ENCODE results near the gene TMEM183A. TPM values are rescaled to one million over a fixed set of nuclear protein-coding genes. Genes with fewer than 3 reads are reported as not detected.

The TMEM183A gene
- total RNA-seq, 1 experiment from 2014 or later = 64.7 TPM

DNA sequence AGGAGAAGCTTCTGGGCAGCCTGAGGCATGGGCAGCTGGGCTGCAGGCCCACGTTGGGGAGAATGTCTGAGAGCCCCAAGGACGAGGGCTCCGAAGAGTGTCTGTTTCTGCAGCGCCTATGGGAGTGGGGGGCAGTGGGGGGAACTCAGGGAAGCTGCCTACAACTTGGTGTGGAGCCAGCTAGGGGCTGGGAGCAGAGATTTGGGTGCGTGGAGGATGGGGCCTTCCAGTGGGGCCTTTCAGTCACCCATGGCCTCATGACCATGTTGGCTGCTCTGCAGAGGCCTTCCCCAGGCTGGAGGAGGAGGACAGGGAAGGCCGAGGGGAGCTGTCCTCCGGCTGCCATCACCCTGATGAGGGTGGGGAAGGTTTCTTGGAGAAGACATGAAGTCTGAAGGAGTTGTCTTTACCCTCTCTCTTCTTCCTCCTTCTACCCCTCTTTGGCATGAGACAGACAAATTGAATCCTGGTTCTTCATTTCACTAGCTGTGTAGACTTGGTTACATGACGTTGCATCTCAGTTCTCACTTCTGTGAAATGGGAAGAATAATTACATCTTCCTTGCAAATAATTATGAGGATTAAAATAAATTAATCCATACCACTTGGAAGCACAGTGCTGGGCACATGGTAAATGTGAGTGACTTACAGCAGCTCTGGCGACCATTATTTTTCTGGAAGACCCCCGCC lies 27.4 kb downstream of the TMEM183A start:
- CTCF ChIA-PET = interaction anchor here (1.0 to 3.7 kb wide), 5 partner anchors 83 to 474 kb away, joined by 3 to 43 read pairs (median 5); no protein-coding TSS in a partner anchor
- H3K4me3 ChIP-seq (replicated peaks in 1 of 2; ENCODE audit: low read depth in 1 of 2, low read length in 2 of 2) = no peak overlapping the region
- no peaks in the 10 kb centered on the region for H3K27me3 ChIP-seq (ENCODE audit: insufficient read depth, low read length)
- DNase-seq (ENCODE audit: low read depth, low spot score) = no peak
- RAD21 ChIA-PET (ENCODE audit: low non-redundant PET in 1 of 2, low total read pairs in 2 of 2, uncharacterized antibody in 2 of 2, unreplicated experiment in 2 of 2) = no interaction called here
- no peaks in the 10 kb centered on the region for H3K9me3 ChIP-seq (ENCODE audit: control insufficient read depth in 1 of 2, insufficient read depth in 1 of 2, low read depth in 1 of 2, low read length in 2 of 2)
- intact Hi-C loops (cut with micrococcal nuclease) = no loop called here
- POLR2A ChIA-PET = no interaction called here
- no peak overlapping the region for H2AFZ ChIP-seq (ENCODE audit: low read depth, low read length, poor library complexity, severe bottlenecking)
- no TSS peak for BruUV-seq (replicated peaks)
- ATAC-seq = no peak
- H3K9ac ChIP-seq (ENCODE audit: low read length) = no peak overlapping the region
- no peaks in the 10 kb centered on the region for H3K79me2 ChIP-seq (ENCODE audit: insufficient read depth, low read length)
- no peaks in the 10 kb centered on the region for H3K9me2 ChIP-seq (ENCODE audit: insufficient read depth)
- H3K36me3 ChIP-seq (ENCODE audit: control insufficient read depth in 1 of 2, insufficient read depth in 2 of 2, low read length in 2 of 2) = no peaks in the 10 kb centered on the region
- TF ChIP-seq, protein P1, sequence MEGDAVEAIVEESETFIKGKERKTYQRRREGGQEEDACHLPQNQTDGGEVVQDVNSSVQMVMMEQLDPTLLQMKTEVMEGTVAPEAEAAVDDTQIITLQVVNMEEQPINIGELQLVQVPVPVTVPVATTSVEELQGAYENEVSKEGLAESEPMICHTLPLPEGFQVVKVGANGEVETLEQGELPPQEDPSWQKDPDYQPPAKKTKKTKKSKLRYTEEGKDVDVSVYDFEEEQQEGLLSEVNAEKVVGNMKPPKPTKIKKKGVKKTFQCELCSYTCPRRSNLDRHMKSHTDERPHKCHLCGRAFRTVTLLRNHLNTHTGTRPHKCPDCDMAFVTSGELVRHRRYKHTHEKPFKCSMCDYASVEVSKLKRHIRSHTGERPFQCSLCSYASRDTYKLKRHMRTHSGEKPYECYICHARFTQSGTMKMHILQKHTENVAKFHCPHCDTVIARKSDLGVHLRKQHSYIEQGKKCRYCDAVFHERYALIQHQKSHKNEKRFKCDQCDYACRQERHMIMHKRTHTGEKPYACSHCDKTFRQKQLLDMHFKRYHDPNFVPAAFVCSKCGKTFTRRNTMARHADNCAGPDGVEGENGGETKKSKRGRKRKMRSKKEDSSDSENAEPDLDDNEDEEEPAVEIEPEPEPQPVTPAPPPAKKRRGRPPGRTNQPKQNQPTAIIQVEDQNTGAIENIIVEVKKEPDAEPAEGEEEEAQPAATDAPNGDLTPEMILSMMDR (IDR thresholded peaks at IDR 0.05 in 2 of 3, conservative IDR thresholded peaks at IDR 0.05 in 1 of 3; ENCODE audit: borderline replicate concordance in 1 of 3, insufficient read depth in 1 of 3, low read depth in 2 of 3, low read length in 2 of 3) = no peak
- no peak for TF ChIP-seq ELF1 (IDR thresholded peaks at IDR 0.05; ENCODE audit: borderline replicate concordance, low read depth)
- TF ChIP-seq, protein P2, sequence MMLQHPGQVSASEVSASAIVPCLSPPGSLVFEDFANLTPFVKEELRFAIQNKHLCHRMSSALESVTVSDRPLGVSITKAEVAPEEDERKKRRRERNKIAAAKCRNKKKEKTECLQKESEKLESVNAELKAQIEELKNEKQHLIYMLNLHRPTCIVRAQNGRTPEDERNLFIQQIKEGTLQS (IDR thresholded peaks at IDR 0.05) = no peak
- no peak for TF ChIP-seq POLR2A (IDR thresholded peaks at IDR 0.05; ENCODE audit: borderline replicate concordance, extremely low read depth, insufficient read depth, insufficient read length)
- TF ChIP-seq, protein P3, sequence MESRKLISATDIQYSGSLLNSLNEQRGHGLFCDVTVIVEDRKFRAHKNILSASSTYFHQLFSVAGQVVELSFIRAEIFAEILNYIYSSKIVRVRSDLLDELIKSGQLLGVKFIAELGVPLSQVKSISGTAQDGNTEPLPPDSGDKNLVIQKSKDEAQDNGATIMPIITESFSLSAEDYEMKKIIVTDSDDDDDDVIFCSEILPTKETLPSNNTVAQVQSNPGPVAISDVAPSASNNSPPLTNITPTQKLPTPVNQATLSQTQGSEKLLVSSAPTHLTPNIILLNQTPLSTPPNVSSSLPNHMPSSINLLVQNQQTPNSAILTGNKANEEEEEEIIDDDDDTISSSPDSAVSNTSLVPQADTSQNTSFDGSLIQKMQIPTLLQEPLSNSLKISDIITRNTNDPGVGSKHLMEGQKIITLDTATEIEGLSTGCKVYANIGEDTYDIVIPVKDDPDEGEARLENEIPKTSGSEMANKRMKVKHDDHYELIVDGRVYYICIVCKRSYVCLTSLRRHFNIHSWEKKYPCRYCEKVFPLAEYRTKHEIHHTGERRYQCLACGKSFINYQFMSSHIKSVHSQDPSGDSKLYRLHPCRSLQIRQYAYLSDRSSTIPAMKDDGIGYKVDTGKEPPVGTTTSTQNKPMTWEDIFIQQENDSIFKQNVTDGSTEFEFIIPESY (IDR thresholded peaks at IDR 0.05; ENCODE audit: extremely low read depth, insufficient replicate concordance, low read length) = no peak
- no peak for TF ChIP-seq ZFX (IDR thresholded peaks at IDR 0.05)
- TF ChIP-seq ZNF274 (IDR thresholded peaks at IDR 0.05; ENCODE audit: low read depth, low read length) = no peak
- TF ChIP-seq, protein P4, sequence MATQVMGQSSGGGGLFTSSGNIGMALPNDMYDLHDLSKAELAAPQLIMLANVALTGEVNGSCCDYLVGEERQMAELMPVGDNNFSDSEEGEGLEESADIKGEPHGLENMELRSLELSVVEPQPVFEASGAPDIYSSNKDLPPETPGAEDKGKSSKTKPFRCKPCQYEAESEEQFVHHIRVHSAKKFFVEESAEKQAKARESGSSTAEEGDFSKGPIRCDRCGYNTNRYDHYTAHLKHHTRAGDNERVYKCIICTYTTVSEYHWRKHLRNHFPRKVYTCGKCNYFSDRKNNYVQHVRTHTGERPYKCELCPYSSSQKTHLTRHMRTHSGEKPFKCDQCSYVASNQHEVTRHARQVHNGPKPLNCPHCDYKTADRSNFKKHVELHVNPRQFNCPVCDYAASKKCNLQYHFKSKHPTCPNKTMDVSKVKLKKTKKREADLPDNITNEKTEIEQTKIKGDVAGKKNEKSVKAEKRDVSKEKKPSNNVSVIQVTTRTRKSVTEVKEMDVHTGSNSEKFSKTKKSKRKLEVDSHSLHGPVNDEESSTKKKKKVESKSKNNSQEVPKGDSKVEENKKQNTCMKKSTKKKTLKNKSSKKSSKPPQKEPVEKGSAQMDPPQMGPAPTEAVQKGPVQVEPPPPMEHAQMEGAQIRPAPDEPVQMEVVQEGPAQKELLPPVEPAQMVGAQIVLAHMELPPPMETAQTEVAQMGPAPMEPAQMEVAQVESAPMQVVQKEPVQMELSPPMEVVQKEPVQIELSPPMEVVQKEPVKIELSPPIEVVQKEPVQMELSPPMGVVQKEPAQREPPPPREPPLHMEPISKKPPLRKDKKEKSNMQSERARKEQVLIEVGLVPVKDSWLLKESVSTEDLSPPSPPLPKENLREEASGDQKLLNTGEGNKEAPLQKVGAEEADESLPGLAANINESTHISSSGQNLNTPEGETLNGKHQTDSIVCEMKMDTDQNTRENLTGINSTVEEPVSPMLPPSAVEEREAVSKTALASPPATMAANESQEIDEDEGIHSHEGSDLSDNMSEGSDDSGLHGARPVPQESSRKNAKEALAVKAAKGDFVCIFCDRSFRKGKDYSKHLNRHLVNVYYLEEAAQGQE (IDR thresholded peaks at IDR 0.05; ENCODE audit: low read depth) = no peak
- peaks cover 0 to 9% of the 10 kb centered on the region in 2 experiments; a peak in 2 of 4 replicates for H3K4me1 ChIP-seq (ENCODE audit: control insufficient read depth in 1 of 2, insufficient read depth in 2 of 2, low read length in 2 of 2)
- no peaks in the 10 kb centered on the region for H4K20me1 ChIP-seq (ENCODE audit: insufficient read depth)
- H3K27ac ChIP-seq (ENCODE audit: low read depth, low read length) = no peak overlapping the region
- H3K4me2 ChIP-seq (ENCODE audit: low read length) = no peak overlapping the region
